ENCODE results near the gene MAPK7. TPM values are rescaled to one million over a fixed set of nuclear protein-coding genes. Genes with fewer than 3 reads are reported as not detected.

MAPK7 gene
- polyA plus RNA-seq, 1 of the 3 experiments (the other 2 are of a cell fraction): 19.1 TPM

DNA sequence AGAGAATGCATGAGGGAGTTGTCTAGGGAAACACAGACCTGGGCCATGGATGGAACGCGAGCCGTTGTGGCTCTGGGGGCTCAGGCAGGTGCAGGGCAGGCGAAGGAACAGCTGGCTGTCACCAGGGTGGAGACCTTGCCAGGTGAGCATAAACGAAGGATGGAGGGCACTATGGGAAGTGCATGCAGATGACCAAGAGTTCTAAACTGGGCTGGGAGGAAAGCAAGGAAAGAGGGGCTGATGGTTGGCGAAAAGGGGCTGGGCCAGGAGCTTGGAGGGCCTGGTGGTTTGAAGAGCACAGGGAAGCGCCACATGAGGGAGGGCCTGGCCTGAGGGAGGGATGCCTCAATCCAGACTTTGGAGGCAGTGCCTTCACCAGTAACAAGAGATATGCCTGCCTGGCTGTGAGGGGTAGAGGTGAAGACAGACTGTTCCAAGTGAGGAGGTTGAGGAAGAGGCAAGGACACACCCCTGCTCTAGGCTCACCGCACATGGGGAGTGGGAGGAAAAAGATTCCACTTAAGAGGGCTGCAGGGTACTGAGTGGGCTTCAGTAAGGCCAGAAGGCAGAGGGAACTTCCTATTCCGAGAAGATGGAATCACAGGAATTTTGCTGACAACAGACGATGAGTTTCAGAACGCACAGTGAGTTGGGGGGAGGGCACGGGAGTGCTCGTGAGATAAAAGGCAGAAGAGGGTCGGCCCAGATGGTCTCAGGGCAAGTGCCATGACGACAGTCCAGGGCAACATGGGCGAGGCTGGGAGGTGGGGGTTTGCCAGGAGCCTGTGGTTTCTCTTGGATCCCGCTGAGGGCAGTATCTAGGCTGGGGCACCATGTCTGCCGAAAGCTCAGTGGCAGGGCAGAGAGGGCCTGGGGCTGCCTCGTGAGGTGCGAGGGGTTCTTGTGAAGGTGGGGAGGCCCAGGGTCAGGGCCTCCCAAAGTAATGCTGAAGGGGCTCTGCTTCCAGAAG lies 36.4 kb upstream of the MAPK7 start (continued):
- TF ChIP-seq, protein P1, sequence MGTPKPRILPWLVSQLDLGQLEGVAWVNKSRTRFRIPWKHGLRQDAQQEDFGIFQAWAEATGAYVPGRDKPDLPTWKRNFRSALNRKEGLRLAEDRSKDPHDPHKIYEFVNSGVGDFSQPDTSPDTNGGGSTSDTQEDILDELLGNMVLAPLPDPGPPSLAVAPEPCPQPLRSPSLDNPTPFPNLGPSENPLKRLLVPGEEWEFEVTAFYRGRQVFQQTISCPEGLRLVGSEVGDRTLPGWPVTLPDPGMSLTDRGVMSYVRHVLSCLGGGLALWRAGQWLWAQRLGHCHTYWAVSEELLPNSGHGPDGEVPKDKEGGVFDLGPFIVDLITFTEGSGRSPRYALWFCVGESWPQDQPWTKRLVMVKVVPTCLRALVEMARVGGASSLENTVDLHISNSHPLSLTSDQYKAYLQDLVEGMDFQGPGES (IDR thresholded peaks at IDR 0.05; ENCODE audit: low read depth, low read length): no peak

DNA sequence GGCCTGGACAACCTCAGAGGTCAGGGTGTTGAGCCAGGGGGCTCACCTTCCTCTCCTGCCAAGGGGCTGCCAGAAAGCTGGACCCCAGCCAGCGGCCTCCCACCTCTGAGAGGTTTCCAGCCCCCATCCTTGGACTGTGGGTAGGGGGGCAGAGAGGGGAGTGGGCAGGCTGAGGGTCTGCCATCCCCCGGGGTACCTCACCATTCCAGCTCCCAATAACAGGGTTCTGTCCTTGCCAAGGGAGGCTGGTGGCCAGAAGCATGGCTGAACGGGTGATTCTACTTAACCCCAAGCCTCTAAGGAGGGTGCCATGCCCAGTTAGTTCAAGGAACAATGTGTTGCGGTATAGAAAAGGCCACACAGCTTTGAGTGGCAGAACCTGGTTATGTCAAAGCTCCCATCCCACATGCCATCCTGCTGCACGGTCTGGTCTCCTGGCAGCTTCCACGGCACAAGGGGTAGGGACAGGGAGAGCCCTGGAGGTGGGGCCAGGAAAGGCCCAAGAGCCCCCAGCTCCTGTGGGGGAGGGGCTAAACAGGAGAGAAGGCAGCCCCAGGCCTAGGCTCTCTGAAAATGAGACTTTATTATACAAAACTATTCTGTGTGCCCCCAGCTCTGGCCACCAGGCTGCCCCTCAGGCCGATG lies 35.6 kb upstream of the MAPK7 start:
- CTCF ChIA-PET: interaction anchor here (1.0 to 3.7 kb wide), 5 partner anchors 20 to 104 kb away, joined by 3 to 20 read pairs (median 4); partner anchors contain the start of gene B9D1

DNA sequence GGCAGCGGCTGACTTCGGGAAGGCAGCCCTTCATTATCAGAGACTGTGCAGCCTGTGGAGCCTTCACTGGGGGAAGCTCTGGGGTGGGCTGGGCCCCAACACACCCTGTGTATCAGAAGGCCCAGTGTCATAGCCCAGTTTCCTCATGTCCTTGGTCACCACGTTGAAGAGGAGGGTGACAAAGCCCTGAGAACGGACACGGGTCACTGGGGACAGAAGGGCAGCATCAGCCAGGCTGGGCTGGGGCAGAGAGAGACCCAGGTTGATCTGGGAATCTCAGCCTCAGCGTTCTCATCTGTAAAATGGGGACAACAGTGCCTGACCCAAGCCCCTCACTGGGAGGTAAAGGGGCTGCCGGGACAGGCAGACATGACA lies 35.1 kb upstream of the MAPK7 start:
- WGBS (ENCODE audit: low lambda C conversion rate): 94% methylated on average over 3 of the region's 7 CpGs
- CTCF ChIA-PET: interaction anchor here (1.0 to 3.7 kb wide), 5 partner anchors 19 to 104 kb away, joined by 3 to 20 read pairs (median 4); partner anchors contain the start of gene B9D1
- H3K9ac ChIP-seq: no peak overlapping the region
- H3K36me3 ChIP-seq (replicated peaks in 1 of 2; ENCODE audit: control insufficient read depth in 1 of 2, insufficient read depth in 2 of 2, low read length in 1 of 2): no peaks in the 10 kb centered on the region
- H3K27me3 ChIP-seq (ENCODE audit: insufficient read depth): no peaks in the 10 kb centered on the region
- POLR2A ChIA-PET: interaction anchor here (1.0 kb wide), 1 partner anchor 105 kb away, joined by 3 read pairs; the partner anchor contains the start of gene EPN2
- no peaks in the 10 kb centered on the region for H3K79me2 ChIP-seq (ENCODE audit: insufficient read depth)
- no peak overlapping the region for H2AFZ ChIP-seq (ENCODE audit: low read depth)
- no peak for DNase-seq
- H4K20me1 ChIP-seq (ENCODE audit: insufficient read depth): no peaks in the 10 kb centered on the region
- TF ChIP-seq MEF2A (IDR thresholded peaks at IDR 0.05; ENCODE audit: borderline replicate concordance, low read depth): no peak
- TF ChIP-seq, protein P2, sequence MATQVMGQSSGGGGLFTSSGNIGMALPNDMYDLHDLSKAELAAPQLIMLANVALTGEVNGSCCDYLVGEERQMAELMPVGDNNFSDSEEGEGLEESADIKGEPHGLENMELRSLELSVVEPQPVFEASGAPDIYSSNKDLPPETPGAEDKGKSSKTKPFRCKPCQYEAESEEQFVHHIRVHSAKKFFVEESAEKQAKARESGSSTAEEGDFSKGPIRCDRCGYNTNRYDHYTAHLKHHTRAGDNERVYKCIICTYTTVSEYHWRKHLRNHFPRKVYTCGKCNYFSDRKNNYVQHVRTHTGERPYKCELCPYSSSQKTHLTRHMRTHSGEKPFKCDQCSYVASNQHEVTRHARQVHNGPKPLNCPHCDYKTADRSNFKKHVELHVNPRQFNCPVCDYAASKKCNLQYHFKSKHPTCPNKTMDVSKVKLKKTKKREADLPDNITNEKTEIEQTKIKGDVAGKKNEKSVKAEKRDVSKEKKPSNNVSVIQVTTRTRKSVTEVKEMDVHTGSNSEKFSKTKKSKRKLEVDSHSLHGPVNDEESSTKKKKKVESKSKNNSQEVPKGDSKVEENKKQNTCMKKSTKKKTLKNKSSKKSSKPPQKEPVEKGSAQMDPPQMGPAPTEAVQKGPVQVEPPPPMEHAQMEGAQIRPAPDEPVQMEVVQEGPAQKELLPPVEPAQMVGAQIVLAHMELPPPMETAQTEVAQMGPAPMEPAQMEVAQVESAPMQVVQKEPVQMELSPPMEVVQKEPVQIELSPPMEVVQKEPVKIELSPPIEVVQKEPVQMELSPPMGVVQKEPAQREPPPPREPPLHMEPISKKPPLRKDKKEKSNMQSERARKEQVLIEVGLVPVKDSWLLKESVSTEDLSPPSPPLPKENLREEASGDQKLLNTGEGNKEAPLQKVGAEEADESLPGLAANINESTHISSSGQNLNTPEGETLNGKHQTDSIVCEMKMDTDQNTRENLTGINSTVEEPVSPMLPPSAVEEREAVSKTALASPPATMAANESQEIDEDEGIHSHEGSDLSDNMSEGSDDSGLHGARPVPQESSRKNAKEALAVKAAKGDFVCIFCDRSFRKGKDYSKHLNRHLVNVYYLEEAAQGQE (IDR thresholded peaks at IDR 0.05; ENCODE audit: low read depth, low read length): no peak
- TF ChIP-seq TCF12 (IDR thresholded peaks at IDR 0.05): no peak
- no peak for TF ChIP-seq GABPA (IDR thresholded peaks at IDR 0.05; ENCODE audit: low read depth)
- TF ChIP-seq, protein P3, sequence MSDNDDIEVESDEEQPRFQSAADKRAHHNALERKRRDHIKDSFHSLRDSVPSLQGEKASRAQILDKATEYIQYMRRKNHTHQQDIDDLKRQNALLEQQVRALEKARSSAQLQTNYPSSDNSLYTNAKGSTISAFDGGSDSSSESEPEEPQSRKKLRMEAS (IDR thresholded peaks at IDR 0.05; ENCODE audit: low read depth): no peak
- H3K9me3 ChIP-seq: no peaks in the 10 kb centered on the region
- peaks cover 13 to 18% of the 10 kb centered on the region in 2 experiments; a peak in 3 of 4 replicates for H3K4me1 ChIP-seq (ENCODE audit: control insufficient read depth in 1 of 2, insufficient read depth in 2 of 2, low read depth in 1 of 2, low read length in 1 of 2)
- no peak overlapping the region for H3K4me2 ChIP-seq
- H3F3A ChIP-seq (replicated peaks; ENCODE audit: insufficient read depth): peaks cover 19% of the 10 kb centered on the region
- H3K27ac ChIP-seq (ENCODE audit: low read depth in 2 of 2, low read length in 1 of 2): no peak overlapping the region
- no peak overlapping the region for H3K4me3 ChIP-seq (ENCODE audit: low read depth in 2 of 2, low read length in 1 of 2)
- H3K9me2 ChIP-seq: no peaks in the 10 kb centered on the region

More for the DNA sequence above, 35.6 kb upstream of the MAPK7 start:
- Histone ChIP-seq H3K4me2 (no peak overlapping the region), H4K20me1 (ENCODE audit: insufficient read depth) (no peaks in the 10 kb centered on the region), H3K4me3 (ENCODE audit: low read depth in 2 of 2, low read length in 1 of 2) (no peak overlapping the region), H3K27ac (ENCODE audit: low read depth in 2 of 2, low read length in 1 of 2) (no peak overlapping the region), H3F3A (replicated peaks; ENCODE audit: insufficient read depth) (peaks cover 16% of the 10 kb centered on the region), H3K4me1 (ENCODE audit: control insufficient read depth in 1 of 2, insufficient read depth in 2 of 2, low read depth in 1 of 2, low read length in 1 of 2) (peaks cover 13% of the 10 kb centered on the region in 2 experiments; a peak in 3 of 4 replicates), H3K36me3 (replicated peaks in 1 of 2; ENCODE audit: control insufficient read depth in 1 of 2, insufficient read depth in 2 of 2, low read length in 1 of 2) (no peaks in the 10 kb centered on the region), H3K27me3 (ENCODE audit: insufficient read depth) (no peaks in the 10 kb centered on the region), H3K9me3 (no peaks in the 10 kb centered on the region), H2AFZ (ENCODE audit: low read depth) (no peak overlapping the region), H3K9me2 (no peaks in the 10 kb centered on the region), H3K79me2 (ENCODE audit: insufficient read depth) (no peaks in the 10 kb centered on the region), H3K9ac (no peak overlapping the region)
- peak; percentile 54 for DNase-seq
- 93% methylated on average over 2 of the region's 7 CpGs for WGBS (ENCODE audit: low lambda C conversion rate)
- no peak for TF ChIP-seq TAF1 (IDR thresholded peaks at IDR 0.05; ENCODE audit: borderline replicate concordance, low read depth, low read length)
- POLR2A ChIA-PET: interaction anchor here (1.0 kb wide), 1 partner anchor 105 kb away, joined by 3 read pairs; the partner anchor contains the start of gene EPN2

Measured in SK-N-SH (cell line).